ENCODE data around the gene CAPN15. TPM values are rescaled to one million over a fixed set of nuclear protein-coding genes. Genes with fewer than 3 reads are reported as not detected.

Gene CAPN15
- total RNA-seq, 2 experiments from 2014 or later = 54.4 to 56.9 TPM

- intact Hi-C loops (cut with micrococcal nuclease) = no loop called here
- Mint-ChIP-seq H3K4me1 (ENCODE audit: low read depth) (no peaks in the 10 kb centered on the region), H3K36me3 (ENCODE audit: low read depth) (peaks cover 3% of the 10 kb centered on the region), H3K4me3 (no peak overlapping the region), H3K9me3 (no peaks in the 10 kb centered on the region), H3K27me3 (ENCODE audit: low read depth) (peaks cover 2% of the 10 kb centered on the region), H3K27ac (no peak overlapping the region)
- DNase-seq = no peak
- CTCF ChIA-PET = no interaction called here
Measured at GRCh38 chr16:557463-558297, 30.2 kb downstream of the CAPN15 start.

DNA sequence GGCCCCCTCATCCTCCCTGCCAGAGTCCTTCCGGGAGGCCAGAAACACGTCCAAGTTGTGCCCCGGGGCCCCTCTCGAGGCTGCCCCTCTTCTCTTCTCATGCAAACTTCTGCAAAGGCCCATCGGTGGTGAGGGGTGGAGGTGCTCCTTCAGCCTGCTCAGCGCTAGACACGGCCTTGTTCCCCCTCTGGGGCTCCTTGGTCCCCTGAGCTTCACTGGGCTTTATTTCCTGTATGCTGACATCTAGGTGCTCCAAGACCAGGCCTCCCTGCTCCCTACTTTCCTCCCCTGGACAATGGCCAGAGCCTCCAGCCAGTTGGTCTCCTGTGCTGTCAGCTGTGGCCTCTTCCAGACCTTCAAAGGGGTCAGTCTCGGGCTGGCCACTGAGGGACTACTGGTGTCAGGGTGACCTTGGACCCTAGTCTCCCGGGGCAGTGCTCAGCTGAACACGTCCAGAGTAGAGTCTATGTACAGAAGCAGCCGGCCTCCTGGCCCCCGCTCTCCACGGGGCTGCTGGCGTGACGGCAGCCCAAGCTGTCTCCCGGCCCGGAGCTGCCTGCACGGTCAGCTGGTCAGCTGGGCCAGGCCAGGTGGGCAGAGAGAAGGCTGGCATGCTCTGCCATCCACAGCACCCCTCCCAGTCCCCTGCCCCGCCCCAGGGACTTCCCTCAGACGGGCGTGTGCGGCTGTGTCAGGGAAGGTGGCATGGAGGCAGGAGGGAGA is 30.9 kb downstream of the CAPN15 start:
- no peak overlapping the region for H3K4me3 Mint-ChIP-seq
- no peaks in the 10 kb centered on the region for H3K4me1 Mint-ChIP-seq (ENCODE audit: low read depth)
- no peak for DNase-seq
- no peak overlapping the region for H3K27ac Mint-ChIP-seq
- intact Hi-C loops (cut with micrococcal nuclease) = no loop called here
- peaks cover 2% of the 10 kb centered on the region for H3K27me3 Mint-ChIP-seq (ENCODE audit: low read depth)
- CTCF ChIA-PET = no interaction called here
- H3K9me3 Mint-ChIP-seq = no peaks in the 10 kb centered on the region
- peaks cover 3% of the 10 kb centered on the region for H3K36me3 Mint-ChIP-seq (ENCODE audit: low read depth)

GRCh38 chr16:559021-559380 is 31.5 kb downstream of the CAPN15 start:
- no peaks in the 10 kb centered on the region for H3K9me3 Mint-ChIP-seq
- intact Hi-C loops (cut with micrococcal nuclease) = no loop called here
- CTCF ChIA-PET = no interaction called here
- H3K36me3 Mint-ChIP-seq (ENCODE audit: low read depth) = peaks cover 3% of the 10 kb centered on the region
- DNase-seq = no peak
- no peak overlapping the region for H3K27ac Mint-ChIP-seq
- H3K4me3 Mint-ChIP-seq = no peak overlapping the region
- H3K27me3 Mint-ChIP-seq (ENCODE audit: low read depth) = peaks cover 2% of the 10 kb centered on the region
- H3K4me1 Mint-ChIP-seq (ENCODE audit: low read depth) = no peaks in the 10 kb centered on the region

DNA sequence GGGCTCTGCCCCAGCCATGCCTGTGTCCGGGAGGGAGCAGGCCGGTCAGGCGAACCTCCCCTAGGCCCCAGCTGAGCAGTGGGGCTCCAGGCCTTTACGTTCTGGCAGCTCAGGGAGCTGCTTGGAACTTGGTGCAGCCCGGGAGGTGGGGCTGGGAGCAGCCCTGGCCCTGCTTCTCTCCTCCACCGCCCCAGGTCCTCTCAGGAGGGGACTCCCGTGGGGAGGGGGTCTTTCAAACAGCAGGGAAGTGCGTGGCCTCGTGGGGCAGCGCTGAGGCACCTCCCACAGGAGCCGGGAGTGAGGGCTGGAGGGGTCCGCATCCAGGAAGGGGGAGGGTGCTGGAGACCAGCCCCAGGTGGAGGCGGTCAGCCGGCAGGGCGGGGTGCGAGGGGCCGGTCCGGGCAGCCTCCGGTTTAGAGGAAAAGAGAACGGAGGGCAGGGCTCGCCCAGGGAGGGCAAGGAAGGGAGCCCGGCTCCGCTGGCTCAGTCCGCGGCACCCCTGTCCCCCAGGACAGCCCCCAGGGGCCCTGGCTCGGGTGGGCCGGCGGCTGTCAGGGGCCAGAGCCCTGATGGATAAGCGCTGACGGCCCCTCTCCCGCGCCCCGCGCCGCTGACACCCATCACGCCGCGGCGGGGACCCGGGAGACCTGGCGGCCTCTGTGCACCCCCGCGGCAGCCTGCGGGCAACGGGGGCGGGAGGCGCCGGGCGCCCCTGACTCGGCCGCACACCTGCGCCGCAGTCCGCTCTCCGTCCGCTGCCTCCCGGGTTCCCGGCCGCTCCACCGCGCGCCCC is 32.1 kb downstream of the CAPN15 start:
- Mint-ChIP-seq H3K9me3 (no peaks in the 10 kb centered on the region), H3K4me1 (ENCODE audit: low read depth) (no peaks in the 10 kb centered on the region), H3K27me3 (ENCODE audit: low read depth) (peaks cover 2% of the 10 kb centered on the region), H3K36me3 (ENCODE audit: low read depth) (no peaks in the 10 kb centered on the region), H3K4me3 (no peak overlapping the region), H3K27ac (no peak overlapping the region)
- DNase-seq = no peak
- CTCF ChIA-PET = no interaction called here
- intact Hi-C loops (cut with micrococcal nuclease) = no loop called here

GRCh38 chr16:560204-560700 is 32.7 kb downstream of the CAPN15 start, which contains the start of gene PRR35:
TSS of gene PRR35 (plus strand) at chr16:560394. CDS start at chr16:563295, 2,901 bp downstream.
- intact Hi-C loops (cut with micrococcal nuclease) = no loop called here
- Mint-ChIP-seq H3K27me3 (ENCODE audit: low read depth) (peaks cover 2% of the 10 kb centered on the region), H3K4me3 (no peak within 1 kb of the TSS)

DNA sequence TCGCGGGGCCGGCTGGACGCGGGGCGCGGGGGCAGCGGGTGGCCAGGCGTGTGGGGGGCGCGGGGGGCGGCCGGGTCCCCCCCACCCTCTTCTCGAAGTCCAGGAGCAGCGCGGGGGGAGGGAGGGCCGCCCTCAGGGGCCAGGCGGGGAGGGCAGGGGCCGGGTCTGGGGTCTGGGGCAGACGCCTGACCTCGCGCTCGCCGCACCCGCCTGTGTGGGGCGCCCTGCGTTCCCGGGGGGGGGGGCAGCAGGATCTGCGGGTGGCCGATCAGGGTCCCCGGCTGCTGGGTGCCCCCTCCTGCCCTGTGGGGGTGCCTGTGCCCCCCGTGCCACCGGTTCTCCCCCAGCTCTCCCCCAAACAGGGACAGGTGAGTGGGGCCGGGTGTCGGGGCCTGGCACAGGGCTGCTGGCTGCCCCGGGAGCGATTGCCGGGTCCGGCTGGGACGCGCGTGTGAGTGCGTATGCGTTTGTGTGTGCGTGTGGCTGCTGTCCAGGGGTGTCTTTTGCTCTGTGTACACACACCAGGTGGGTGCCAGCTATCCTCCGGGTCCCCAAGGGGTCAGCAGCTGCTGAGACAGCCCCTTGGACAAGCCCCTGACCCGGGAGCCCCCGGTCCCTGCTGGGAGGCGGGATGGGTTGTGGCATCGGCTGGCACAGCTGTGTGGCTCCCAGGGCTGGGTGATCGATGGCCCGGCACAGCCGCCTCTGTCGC is 33.3 kb downstream of the CAPN15 start:
- Mint-ChIP-seq H3K27ac (no peak overlapping the region), H3K27me3 (ENCODE audit: low read depth) (peaks cover 2% of the 10 kb centered on the region), H3K36me3 (ENCODE audit: low read depth) (no peaks in the 10 kb centered on the region), H3K9me3 (no peaks in the 10 kb centered on the region), H3K4me3 (no peak overlapping the region), H3K4me1 (ENCODE audit: low read depth) (no peaks in the 10 kb centered on the region)
- intact Hi-C loops (cut with micrococcal nuclease) = no loop called here
- CTCF ChIA-PET = no interaction called here
- DNase-seq = no peak

More at GRCh38 chr16:560204-560700, 32.7 kb downstream of the CAPN15 start, which contains the start of gene PRR35:
- DNase-seq = no peak
- Mint-ChIP-seq H3K27ac (no peak within 1 kb of the TSS), H3K4me1 (ENCODE audit: low read depth) (no peaks in the 10 kb centered on the region), H3K9me3 (no peaks in the 10 kb centered on the region), H3K36me3 (ENCODE audit: low read depth) (no peaks in the 10 kb centered on the region)
- CTCF ChIA-PET = no interaction called here

- CTCF ChIA-PET = no interaction called here
- H3K27ac Mint-ChIP-seq = no peak overlapping the region
Measured at GRCh38 chr16:561413-561794, 33.9 kb downstream of the CAPN15 start.

DNA sequence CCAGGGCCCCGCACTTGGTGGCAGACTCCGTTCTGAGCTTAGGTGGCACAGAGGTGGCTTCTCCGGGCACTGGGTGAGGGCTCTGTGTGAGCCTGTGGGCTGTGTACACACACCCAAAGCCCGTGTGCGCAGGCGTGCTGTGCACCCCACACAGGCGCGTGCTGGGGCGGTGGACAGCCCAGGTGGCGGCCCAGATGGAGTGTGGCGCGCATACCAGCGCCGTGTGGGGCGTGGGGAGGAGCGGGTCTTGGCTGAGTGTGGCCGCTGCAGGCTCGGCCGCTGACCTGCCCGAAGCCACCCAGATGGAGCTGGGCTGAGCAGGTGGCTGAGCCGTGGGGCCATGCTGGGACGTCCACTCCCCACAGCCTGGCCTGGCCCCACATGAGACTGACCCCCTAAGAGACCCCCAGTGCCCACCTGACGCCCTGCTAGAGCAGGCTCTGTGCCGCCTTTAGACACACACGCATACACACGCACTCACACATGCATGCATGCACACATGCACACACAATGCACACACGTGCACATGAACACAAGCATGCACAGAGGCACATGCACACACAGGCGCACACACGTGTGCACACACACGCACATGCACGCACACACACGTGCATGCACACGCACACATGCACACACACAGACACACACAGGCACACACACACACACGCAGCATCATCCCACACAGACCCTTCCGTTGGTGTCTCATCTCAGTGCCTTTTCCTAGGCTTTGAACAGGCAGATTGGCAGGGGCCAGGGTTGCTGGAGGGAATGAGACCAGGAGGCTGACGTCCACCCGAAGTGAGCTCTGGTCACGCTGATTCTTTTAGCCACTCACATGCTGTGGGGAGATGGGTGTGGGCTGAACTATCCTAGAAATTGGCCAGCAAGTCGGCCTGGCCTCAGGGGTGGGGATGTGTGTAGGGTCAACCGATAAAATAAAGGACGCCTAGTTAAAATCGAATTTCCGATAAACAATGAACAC is 34.7 kb downstream of the CAPN15 start:
- H3K9me3 Mint-ChIP-seq = no peaks in the 10 kb centered on the region
- no peak for DNase-seq
- peaks cover 9% of the 10 kb centered on the region for H3K4me1 Mint-ChIP-seq (ENCODE audit: low read depth)
- H3K27ac Mint-ChIP-seq = no peak overlapping the region
- H3K27me3 Mint-ChIP-seq (ENCODE audit: low read depth) = peaks cover 2% of the 10 kb centered on the region
- intact Hi-C loops (cut with micrococcal nuclease) = no loop called here
- no peak overlapping the region for H3K4me3 Mint-ChIP-seq
- no peaks in the 10 kb centered on the region for H3K36me3 Mint-ChIP-seq (ENCODE audit: low read depth)
- CTCF ChIA-PET = no interaction called here

More at GRCh38 chr16:561413-561794, 33.9 kb downstream of the CAPN15 start:
- Mint-ChIP-seq H3K4me3 (no peak overlapping the region), H3K4me1 (ENCODE audit: low read depth) (peaks cover under 1% of the 10 kb centered on the region), H3K9me3 (no peaks in the 10 kb centered on the region), H3K36me3 (ENCODE audit: low read depth) (no peaks in the 10 kb centered on the region), H3K27me3 (ENCODE audit: low read depth) (peaks cover 2% of the 10 kb centered on the region)
- intact Hi-C loops (cut with micrococcal nuclease) = no loop called here
- DNase-seq = no peak

DNA sequence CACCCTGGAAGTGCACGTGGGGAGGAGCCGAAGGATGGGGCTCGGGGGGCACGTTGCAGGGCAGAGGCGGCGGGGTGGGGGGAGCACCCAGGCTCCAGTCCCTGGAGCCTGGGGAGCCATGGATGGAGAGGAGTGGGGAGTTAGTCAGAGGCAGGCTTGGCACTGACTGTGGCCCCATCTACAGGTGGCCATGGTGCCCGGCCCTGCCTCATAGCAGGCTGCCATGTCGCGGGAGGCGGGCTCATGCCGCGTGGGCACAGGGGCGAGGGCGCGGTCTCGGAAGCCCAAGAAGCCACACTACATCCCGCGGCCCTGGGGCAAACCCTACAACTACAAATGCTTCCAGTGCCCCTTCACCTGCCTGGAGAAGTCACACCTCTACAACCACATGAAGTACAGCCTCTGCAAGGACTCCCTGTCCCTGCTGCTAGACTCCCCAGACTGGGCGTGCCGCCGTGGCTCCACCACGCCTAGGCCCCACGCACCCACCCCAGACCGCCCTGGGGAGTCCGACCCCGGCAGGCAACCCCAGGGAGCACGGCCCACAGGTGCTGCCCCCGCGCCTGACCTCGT is 35.6 kb downstream of the CAPN15 start:
- intact Hi-C loops (cut with micrococcal nuclease) = no loop called here
- no peaks in the 10 kb centered on the region for H3K36me3 Mint-ChIP-seq (ENCODE audit: low read depth)
- no peak overlapping the region for H3K27ac Mint-ChIP-seq
- peaks cover 10% of the 10 kb centered on the region for H3K4me1 Mint-ChIP-seq (ENCODE audit: low read depth)
- CTCF ChIA-PET = no interaction called here
- peaks cover 2% of the 10 kb centered on the region for H3K27me3 Mint-ChIP-seq (ENCODE audit: low read depth)
- no peak overlapping the region for H3K4me3 Mint-ChIP-seq
- no peaks in the 10 kb centered on the region for H3K9me3 Mint-ChIP-seq
- no peak for DNase-seq

DNA sequence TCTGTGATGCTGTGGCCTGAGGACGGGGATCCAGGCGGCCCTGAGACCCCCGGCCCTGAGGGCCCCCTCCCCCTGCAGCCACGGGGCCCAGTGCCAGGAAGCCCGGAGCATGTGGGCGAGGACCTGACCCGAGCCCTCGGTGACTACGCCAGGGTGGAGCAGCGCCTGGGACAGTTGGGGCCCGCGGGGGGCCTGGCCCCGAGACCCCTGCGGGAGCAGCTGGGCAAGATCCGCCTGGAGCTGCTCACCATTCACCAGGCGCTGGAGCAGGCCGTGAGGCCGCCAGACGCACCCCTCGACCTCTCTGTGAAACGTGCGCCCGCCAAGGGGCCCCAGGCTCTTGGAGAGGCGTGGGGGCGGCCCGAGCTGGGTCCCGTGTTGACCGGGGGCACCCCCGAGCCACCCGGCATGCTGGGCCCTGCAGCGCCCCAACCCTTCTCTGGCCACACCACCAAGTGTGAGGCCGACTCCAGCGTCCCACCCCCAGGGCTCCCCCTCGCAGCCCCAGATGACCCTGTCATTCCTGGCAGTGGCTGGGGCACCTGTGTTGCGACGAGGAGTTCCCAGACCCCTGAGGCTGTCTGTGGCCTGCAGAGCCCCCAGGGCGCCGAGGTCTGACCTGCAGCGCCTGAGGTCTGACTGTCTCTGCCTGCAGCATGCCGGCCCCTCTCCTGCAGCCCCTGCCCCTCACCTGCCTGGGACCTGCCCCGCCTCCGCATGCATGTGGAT is 37.3 kb downstream of the CAPN15 start:
- intact Hi-C loops (cut with micrococcal nuclease) = no loop called here
- Mint-ChIP-seq H3K9me3 (no peaks in the 10 kb centered on the region), H3K27me3 (ENCODE audit: low read depth) (no peaks in the 10 kb centered on the region), H3K36me3 (ENCODE audit: low read depth) (no peaks in the 10 kb centered on the region), H3K27ac (no peak overlapping the region), H3K4me1 (ENCODE audit: low read depth) (peaks cover 17% of the 10 kb centered on the region), H3K4me3 (no peak overlapping the region)
- CTCF ChIA-PET = no interaction called here
- DNase-seq = no peak

All from activated naive CD4-positive, alpha-beta T cell treated with anti-CD3 and anti-CD28 coated beads for 36 hours (primary cell).